GM19455 (cell line): ENCODE data around the gene DSG2.
A peak's percentile ranks its signal among the peaks of the same experiment; 100 is the strongest.
"Not testable (repeated sequence)": the region's sequence is repeated elsewhere in the genome, so short reads cannot be mapped to it uniquely, and the experiment has no call there.

Experiments
- ATAC-seq: cut with Tn5 transposase; IDR thresholded peaks from one replicate; pipeline ENCODE4 v1.9.1; 2021; ENCODE audit not compliant: unreplicated experiment

Gene DSG2

GRCh38 chr18:31500051-31500688, 2.2 kb downstream of the DSG2 start:
- peak; percentile 78 for ATAC-seq

- ATAC-seq: no peak
Observed at GRCh38 chr18:31503011-31503410, 5.0 kb downstream of the DSG2 start.

- ATAC-seq: no peak
Observed at GRCh38 chr18:31504455-31505147, 6.6 kb downstream of the DSG2 start.

GRCh38 chr18:31505156-31505555, 7.2 kb downstream of the DSG2 start:
- ATAC-seq: no peak

- no peak for ATAC-seq
Observed at GRCh38 chr18:31506024-31506742, 8.2 kb downstream of the DSG2 start.

GRCh38 chr18:31507124-31507523, 9.1 kb downstream of the DSG2 start:
- not testable (repeated sequence) for ATAC-seq

GRCh38 chr18:31508781-31509180, 10.8 kb downstream of the DSG2 start:
- ATAC-seq: no peak

GRCh38 chr18:31509571-31509970, 11.6 kb downstream of the DSG2 start:
- no peak for ATAC-seq

GRCh38 chr18:31510319-31510718, 12.3 kb downstream of the DSG2 start:
- ATAC-seq: no peak

GRCh38 chr18:31511098-31511497, 13.1 kb downstream of the DSG2 start:
- no peak for ATAC-seq

GRCh38 chr18:31512203-31512764, 14.3 kb downstream of the DSG2 start:
- no peak for ATAC-seq

- no peak for ATAC-seq
Observed at GRCh38 chr18:31513189-31513935, 15.4 kb downstream of the DSG2 start.

GRCh38 chr18:31516437-31516836, 18.5 kb downstream of the DSG2 start:
- ATAC-seq: no peak

- no peak for ATAC-seq
Observed at GRCh38 chr18:31526374-31526773, 28.4 kb downstream of the DSG2 start.

- no peak for ATAC-seq
Observed at GRCh38 chr18:31533236-31533635, 35.3 kb downstream of the DSG2 start.

GRCh38 chr18:31538837-31539236, 40.9 kb downstream of the DSG2 start:
- no peak for ATAC-seq

- no peak for ATAC-seq
Observed at GRCh38 chr18:31546476-31546875, 48.5 kb downstream of the DSG2 start.

GRCh38 chr18:31548853-31549252, 50.9 kb downstream of the DSG2 start:
- ATAC-seq: no peak

GRCh38 chr18:31549416-31549815, 51.4 kb downstream of the DSG2 start:
- ATAC-seq: no peak

GRCh38 chr18:31551883-31552282, 53.9 kb downstream of the DSG2 start:
- ATAC-seq: no peak

GRCh38 chr18:31553800-31554199, 55.8 kb downstream of the DSG2 start:
- ATAC-seq: no peak
